Hematopoietic multipotent progenitor cell treated with erythropoietin and hydrocortisone succinate and interleukin-3 and kit ligand, for 17 days (in vitro differentiated cells): ENCODE measurements around the gene DENND4B.

ENCODE experiments used
- DNase-seq: peaks from one replicate; pipeline ENCODE4 v3.0.0-alpha.2; 2015; ENCODE audit warnings: low spot score

DENND4B gene

DNA sequence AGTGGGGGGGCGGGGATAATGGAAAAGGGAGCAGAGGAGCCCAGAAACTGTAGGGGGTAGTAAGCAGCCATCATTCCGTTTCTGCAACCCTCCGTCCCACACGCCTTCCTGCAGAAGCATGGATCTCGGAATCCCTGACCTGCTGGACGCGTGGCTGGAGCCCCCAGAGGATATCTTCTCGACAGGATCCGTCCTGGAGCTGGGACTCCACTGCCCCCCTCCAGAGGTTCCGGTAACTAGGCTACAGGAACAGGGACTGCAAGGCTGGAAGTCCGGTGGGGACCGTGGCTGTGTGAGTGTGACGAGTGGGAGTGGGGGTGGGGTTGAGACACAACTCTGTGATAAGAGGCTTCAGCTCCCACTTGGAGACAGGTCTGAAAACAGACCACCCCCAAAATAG, 21.9 kb upstream of the DENND4B start:
- DNase-seq: no peak

- DNase-seq: no peak
Measured at GRCh38 chr1:153968000-153968363, 21.5 kb upstream of the DENND4B start.

DNA sequence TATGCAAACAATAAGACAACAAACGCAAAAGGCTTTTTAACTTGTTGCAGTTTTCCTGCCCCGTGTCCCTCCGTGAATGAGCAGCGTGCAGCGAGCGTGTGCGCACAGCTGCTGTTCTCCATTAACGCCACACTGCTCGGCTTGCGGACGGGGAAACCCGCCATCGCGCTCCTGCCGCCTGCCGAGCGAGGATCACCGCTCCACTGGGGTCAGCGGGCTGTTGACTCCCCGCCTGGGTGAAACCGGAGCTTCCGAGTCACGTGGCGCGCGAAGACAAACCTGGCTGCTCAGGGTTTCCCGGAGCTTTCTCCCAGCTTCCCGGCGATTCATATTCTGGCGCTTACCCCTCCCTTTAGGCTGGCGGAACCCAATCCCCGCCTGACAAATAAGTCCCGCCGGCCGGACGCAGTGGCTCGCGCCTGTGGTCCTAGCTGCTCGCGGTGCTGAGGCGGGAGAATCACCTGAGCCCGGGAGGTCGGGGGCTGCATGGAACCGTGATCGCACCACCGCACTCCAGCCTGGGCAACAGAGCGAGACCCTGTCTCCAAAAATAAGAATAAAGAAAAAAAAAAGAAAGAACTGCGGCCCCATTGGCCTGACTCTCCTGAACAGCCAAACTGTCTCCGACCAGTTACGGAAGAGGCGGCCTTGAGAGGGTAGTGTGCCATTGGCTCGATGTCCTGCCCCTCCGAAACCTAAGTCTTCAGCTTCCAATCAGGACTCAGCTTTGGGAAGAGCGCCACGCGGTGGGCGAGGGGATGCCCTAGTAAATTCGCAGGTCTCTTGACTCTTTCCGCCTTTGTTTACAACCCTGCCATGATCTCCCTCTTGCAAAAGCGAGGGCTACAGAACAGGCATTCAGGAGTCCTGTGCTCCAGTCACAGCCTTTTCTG, 20.8 kb upstream of the DENND4B start, which contains the start of gene CREB3L4:
CREB3L4 (plus strand) TSS at position 796 of the 893 bp plus-strand sequence. CDS start 624 bp downstream, outside the sequence.
- peak; percentile 86 for DNase-seq

GRCh38 chr1:153963850-153964331, 17.4 kb upstream of the DENND4B start:
- no peak for DNase-seq

DNA sequence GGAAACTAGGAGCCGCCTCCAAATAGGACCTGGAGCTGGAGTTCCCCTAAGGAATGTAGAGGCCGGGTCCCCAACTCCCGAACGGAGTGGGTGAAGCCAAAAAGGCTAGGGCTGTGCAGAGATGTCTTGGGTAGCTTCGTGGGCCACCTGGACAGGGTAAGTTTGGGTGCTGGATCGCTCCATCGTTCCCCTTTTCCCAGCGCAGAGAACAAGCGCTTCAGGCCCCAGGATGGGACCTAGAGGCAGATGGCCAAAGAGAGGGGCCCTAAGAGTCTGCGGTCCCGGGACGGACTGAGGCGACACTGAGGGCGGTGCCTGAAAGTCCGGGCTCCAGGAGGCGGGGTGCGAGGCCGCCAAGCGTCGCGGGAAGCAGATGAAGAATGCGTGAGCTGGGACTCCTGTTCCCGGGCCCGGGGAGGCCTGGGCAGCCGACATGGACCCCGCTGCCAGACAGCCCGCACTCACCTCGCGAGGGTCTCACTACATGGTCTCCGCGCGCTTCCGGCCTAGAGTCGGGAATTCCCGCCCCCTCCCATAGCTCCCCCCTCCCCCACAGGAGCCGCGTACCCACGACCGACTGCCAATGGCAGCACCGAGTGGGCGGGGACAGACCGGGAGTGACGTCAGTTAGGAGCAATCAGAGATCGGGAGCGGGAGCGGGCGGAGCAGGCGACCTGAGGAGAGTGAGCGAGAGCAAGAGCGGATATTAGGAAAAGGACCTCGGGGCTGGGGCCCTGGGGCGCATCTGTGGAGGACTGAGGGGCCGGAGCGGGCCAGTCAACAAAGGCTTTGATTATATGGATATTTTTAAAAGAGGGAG, 16.7 kb upstream of the DENND4B start, which contains the start of gene SLC39A1:
SLC39A1 (minus strand) TSS at position 508 of the 820 bp plus-strand sequence. CDS start 822 bp downstream, outside the sequence.
- DNase-seq: peak; percentile 97

DNA sequence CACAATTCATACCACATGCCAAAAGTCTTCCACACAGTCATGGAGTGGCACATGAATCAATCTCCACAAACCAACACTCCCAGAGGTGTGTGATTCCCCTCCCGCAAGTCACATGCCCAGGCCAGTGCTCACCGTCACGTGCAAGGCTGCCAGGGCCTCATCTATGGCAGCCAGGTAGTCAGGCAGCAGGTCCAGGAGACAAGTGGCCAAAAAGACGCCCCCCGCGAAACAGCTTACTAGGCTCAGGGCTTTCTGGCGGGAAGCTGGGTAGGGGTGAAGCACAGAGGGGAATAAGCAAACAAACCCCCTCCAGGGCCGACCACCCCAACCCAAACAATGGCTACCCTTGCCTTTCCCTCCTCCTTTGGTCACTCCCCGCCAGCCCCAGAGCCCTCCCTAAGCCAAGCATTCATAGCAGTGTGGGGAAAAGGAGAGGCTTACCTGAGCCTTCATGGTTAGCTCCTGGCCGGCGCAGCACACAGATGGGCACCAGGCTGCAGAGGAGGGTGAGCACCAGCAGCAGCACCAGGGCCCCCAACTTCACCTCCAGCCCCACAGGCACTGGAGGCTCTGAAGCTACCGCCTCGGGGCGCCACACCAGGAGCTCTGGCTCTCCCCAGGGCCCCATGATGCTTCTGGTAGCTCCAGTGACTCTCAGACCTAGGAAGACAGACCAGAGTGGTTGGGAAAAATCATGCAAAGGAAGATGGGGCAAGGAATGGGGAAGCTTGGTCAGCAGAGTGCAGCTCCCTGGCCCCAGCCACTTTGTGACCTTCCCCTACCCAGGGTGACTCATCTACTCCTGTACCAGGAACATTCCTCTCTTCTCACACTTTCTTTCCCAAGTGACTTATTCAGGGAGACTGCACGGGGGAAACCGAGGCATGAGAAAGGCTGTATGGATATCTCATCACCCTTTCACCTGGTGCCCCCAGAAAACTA, 15.8 kb upstream of the DENND4B start:
- DNase-seq: peak; percentile 44

DNA sequence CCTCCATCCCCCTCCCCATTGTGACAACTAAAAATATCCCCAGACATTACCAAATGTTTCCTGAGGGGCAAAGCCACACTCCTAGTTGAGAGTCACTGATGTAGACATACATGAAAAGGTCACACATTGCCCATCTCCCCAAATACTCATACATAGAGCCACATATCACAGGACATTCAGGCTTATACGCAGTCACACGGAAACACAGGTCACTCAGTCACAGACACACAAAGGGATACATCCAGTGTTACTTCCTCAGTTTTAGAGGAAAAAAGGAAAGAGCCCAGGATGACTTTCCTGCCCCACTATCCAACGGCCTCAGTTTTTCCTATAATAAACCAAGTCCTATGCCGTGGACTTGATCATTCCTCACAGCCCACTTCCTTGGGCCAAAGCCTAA, 14.9 kb upstream of the DENND4B start:
- no peak for DNase-seq

DNA sequence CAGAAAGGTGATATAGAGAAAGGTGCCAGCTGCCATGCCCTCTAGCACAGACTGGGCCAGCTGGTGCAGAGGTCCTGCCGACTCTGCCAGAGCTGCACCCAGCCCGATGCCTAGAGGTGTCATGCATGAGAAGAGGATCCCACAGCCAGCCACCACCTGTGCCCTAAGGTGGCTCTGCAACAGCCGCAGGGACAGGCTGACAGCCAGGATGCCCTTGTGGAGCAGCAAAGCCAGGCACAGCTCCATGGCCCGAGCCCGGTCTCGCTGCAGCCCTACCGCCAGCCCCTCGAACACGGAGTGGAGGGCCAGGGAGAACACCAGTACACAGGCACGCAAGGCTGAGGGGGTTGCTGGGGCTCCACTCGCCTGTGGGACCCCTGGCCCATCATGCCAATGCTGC, 13.7 kb upstream of the DENND4B start:
- no peak for DNase-seq

GRCh38 chr1:153959454-153959853, 12.9 kb upstream of the DENND4B start:
- peak; percentile 45 for DNase-seq

GRCh38 chr1:153958961-153959260, 12.4 kb upstream of the DENND4B start:
- no peak for DNase-seq

GRCh38 chr1:153958111-153958960, 11.8 kb upstream of the DENND4B start, which contains the start of gene CRTC2:
Gene CRTC2 (minus strand): TSS chr1:153958612. CDS start chr1:153958497, 115 bp downstream.
- peak; percentile 99 for DNase-seq

DNA sequence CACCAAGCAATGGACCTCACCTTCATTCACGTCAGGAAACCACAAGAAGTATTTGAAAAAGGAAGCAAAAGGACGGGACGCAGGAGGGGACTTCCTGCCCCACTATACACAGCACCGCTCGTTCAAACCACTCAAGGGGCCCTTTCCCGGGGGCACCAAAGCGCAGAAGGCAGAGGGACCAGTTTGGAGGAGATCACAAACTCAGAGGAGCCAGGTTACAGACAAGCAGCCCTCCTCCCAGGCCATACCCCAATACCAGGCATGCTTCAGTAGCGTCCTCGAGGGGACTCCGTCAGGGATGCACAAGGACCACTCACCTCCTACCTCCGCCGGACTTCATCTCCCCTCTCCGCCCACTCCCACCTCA, 11.2 kb upstream of the DENND4B start:
- no peak for DNase-seq

- no peak for DNase-seq
Measured at GRCh38 chr1:153956997-153957715, 10.6 kb upstream of the DENND4B start.

- no peak for DNase-seq
Measured at GRCh38 chr1:153954826-153955225, 8.3 kb upstream of the DENND4B start.

DNA sequence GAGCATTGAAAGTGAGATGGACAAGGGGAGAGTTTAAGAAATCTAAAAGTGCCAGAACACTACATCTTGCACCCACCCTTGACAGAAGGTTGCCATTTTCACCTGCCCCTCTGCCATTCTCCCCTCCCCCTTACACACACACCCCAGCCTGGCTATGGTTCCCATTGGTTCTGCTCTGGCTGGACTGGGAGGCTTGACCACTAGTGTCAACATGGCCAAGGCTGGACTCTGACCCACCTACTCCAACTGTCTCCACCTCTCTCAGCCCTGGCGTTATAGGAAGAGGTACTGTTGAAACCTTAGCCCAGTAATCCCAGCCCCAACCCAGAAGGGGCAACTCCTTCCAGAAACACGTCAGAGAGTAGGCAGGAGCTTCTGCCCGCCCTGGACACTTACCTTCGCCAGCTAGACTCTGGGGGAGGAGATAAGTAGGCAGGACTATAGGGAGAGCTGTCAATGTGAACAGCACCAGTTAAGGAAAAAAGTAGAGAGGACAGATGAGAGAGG, 7.4 kb upstream of the DENND4B start:
- no peak for DNase-seq

DNA sequence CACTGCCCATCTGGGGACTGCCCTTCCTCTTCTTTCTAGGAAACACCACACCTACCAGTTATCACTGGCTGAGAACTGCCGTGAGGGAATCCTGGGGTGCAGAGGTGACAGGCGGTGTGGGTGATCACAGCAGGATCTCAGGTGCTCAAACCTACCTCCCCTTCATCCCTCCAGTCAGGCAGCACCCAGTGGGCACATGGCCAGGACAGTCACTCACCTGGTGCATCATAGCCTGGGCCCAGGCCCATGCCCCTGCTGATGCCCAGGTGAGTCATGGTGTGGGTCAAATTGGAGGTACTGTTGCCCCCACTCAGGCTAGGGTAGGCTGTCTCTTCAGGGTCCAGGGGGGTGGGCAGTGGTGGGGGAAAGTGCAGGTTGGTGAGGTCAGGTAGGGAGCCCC, 5.3 kb upstream of the DENND4B start:
- DNase-seq: no peak

DNA sequence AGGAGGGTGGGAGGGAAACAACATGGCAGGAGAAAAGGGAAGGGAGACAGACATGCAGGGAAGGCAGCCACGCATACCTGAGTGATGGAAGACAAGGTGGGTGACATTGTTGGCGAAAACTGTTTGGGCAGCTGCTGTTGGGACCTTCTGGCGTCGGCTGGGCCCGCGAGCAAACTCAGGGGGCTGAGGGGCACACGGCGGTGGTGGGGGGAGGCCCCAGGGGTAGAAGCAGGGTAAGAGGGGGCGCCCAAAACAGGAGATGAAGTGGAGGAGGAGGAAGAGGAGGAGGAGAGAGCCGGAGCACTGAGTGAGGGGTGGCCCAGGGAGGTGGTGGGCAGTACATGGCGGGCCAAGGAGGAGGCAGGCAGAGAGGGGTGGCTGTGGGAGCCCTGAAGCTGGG, 4.7 kb upstream of the DENND4B start:
- DNase-seq: no peak

DNA sequence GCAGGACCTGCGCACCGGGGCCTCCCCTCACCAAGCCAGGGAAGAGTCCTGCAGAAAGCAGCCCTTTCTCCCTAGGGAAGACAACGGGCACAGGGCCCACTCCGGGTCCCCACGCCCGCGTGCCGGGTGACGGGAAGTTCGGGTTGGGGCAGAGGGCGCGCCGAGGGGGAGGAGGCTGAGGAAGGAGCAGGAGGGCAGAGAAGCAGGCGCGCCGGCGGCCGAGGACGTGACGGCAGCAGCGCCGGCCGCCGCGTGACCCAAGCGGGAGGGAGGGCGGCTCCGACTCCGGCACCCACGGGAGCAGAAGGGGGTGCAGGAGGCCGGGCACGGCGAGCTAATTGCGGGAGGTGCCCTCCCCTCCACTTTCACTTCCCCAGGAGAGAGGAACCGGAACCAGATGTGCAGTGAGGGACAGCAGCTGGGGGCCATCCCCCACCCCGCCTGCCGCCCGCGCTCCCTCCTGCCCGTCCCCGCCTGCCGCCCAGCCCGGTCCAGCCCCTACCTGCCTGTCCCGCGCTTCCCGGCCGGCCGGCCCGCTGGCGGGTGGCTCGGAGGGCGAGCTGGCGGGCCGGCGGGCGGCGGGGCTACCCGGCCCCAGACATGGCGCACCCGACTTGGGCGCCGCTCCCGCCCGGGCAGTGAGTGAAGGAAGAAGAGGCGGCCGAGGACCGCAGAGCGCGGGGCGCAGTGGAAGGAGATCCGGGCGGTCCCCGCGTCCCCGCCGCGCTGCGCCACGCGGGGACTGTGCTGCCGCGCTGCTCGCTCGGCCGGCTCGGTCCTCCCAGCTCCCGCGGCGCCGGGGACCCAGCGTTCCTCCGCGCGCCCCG, 510 bp downstream of the DENND4B start:
- DNase-seq: peak; percentile 56
